ENCODE measurements around the gene SUGCT. TPM values are rescaled to one million over a fixed set of nuclear protein-coding genes. Genes with fewer than 3 reads are reported as not detected.

The SUGCT gene
- total RNA-seq, 1 experiment from 2014 or later, result 1.5 TPM

DNA sequence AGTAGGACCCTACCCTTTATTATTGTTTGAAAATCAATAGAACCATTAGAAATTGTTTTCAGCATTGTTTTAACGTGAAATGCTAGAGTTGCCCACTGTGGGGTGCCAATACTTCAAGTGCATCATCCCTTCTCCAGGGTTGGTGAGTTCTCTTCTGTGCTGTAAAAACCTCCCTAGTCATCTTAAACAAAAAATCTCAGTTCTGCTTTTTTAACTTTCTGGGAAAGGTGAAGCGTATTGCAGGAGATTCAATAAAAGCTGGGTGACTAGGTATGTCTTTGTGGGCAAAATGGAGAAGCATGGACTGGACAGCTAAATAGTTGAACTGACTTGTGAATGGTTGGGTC lies 699.1 kb downstream of the SUGCT start:
- CTCF ChIA-PET, result no interaction called here
- POLR2A ChIA-PET (ENCODE audit: low non-redundant PET), result no interaction called here

DNA sequence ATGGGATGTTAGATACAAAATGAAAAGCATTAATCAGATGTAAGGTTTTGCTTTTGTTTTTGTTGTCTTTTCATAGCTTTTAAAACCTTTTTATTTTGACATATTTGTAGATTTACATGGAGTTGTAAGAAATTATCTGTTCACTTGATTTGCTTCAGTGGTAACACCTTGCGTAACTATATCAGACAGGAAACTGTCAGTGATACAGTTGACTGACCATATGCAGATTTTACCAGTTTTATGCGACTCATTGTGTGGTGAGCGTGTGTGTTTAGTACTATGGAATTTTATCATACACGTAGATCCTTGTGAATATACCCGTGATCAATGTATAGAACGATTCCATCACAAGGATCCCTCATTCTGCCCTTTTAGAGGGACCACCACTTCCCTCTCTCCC lies 701.4 kb downstream of the SUGCT start:
- DNase-seq (ENCODE audit: low spot score), result no peak
- Histone ChIP-seq H3K27ac (ENCODE audit: low read depth, low read length, poor library complexity, severe bottlenecking) (no peak overlapping the region), H3K4me3 (ENCODE audit: low read depth, low read length, poor library complexity, severe bottlenecking) (no peak overlapping the region), H3K9me3 (ENCODE audit: low read depth, low read length, poor library complexity, severe bottlenecking) (peaks cover 5% of the 10 kb centered on the region), H3K36me3 (ENCODE audit: insufficient read depth, low read length, poor library complexity, severe bottlenecking) (no peaks in the 10 kb centered on the region), H3K4me1 (ENCODE audit: insufficient read depth, low read length, poor library complexity, severe bottlenecking) (no peaks in the 10 kb centered on the region), H3K27me3 (replicated peaks; ENCODE audit: insufficient read depth, low read depth, low read length, poor library complexity) (no peaks in the 10 kb centered on the region)
- no TSS peak for BruUV-seq (replicated peaks)
- intact Hi-C loops (cut with micrococcal nuclease; ENCODE audit: unreplicated experiment), result no loop called here
- POLR2A ChIA-PET (ENCODE audit: low non-redundant PET), result no interaction called here
- CTCF ChIA-PET, result no interaction called here
- no peak for TF ChIP-seq EZH2 (IDR thresholded peaks at IDR 0.05; ENCODE audit: borderline replicate concordance, low read depth, low read length, poor library complexity, severe bottlenecking)
- TF ChIP-seq, protein P1, sequence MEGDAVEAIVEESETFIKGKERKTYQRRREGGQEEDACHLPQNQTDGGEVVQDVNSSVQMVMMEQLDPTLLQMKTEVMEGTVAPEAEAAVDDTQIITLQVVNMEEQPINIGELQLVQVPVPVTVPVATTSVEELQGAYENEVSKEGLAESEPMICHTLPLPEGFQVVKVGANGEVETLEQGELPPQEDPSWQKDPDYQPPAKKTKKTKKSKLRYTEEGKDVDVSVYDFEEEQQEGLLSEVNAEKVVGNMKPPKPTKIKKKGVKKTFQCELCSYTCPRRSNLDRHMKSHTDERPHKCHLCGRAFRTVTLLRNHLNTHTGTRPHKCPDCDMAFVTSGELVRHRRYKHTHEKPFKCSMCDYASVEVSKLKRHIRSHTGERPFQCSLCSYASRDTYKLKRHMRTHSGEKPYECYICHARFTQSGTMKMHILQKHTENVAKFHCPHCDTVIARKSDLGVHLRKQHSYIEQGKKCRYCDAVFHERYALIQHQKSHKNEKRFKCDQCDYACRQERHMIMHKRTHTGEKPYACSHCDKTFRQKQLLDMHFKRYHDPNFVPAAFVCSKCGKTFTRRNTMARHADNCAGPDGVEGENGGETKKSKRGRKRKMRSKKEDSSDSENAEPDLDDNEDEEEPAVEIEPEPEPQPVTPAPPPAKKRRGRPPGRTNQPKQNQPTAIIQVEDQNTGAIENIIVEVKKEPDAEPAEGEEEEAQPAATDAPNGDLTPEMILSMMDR (conservative IDR thresholded peaks at IDR 0.05; ENCODE audit: low read depth, low read length), result no peak

More for the DNA sequence above, 699.1 kb downstream of the SUGCT start:
- no TSS peak for BruUV-seq (replicated peaks)
- Histone ChIP-seq H3K4me1 (ENCODE audit: insufficient read depth, low read length, poor library complexity, severe bottlenecking) (no peaks in the 10 kb centered on the region), H3K27me3 (replicated peaks; ENCODE audit: insufficient read depth, low read depth, low read length, poor library complexity) (no peaks in the 10 kb centered on the region), H3K36me3 (ENCODE audit: insufficient read depth, low read length, poor library complexity, severe bottlenecking) (no peaks in the 10 kb centered on the region), H3K27ac (ENCODE audit: low read depth, low read length, poor library complexity, severe bottlenecking) (no peak overlapping the region), H3K4me3 (ENCODE audit: low read depth, low read length, poor library complexity, severe bottlenecking) (no peak overlapping the region), H3K9me3 (ENCODE audit: low read depth, low read length, poor library complexity, severe bottlenecking) (no peaks in the 10 kb centered on the region)
- intact Hi-C loops (cut with micrococcal nuclease; ENCODE audit: unreplicated experiment), result no loop called here
- DNase-seq (ENCODE audit: low spot score), result no peak
- TF ChIP-seq, protein P1 (conservative IDR thresholded peaks at IDR 0.05; ENCODE audit: low read depth, low read length), result no peak
- TF ChIP-seq EZH2 (IDR thresholded peaks at IDR 0.05; ENCODE audit: borderline replicate concordance, low read depth, low read length, poor library complexity, severe bottlenecking), result no peak

DNA sequence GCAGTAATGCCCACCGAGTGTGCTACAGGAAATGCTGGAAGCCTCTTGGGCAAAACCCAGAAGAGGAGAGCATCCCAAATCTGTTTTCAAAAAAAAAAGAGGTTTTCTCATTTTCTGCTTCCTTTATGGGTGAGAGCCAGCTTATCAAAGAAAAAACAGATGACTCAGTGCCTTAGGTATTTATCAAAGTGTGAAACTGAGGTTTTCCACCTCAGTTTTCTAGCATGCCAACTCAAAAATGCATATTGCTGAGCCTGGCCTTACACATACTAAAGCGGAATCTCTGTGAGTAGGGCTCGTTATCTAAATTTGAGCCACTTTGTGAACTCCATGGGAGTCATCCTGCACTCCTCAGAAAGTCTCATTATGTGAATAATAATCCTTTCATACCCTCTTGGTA lies 705.1 kb downstream of the SUGCT start:
- Histone ChIP-seq H3K4me1 (ENCODE audit: insufficient read depth, low read length, poor library complexity, severe bottlenecking) (no peaks in the 10 kb centered on the region), H3K36me3 (ENCODE audit: insufficient read depth, low read length, poor library complexity, severe bottlenecking) (no peaks in the 10 kb centered on the region), H3K27ac (ENCODE audit: low read depth, low read length, poor library complexity, severe bottlenecking) (no peak overlapping the region), H3K4me3 (ENCODE audit: low read depth, low read length, poor library complexity, severe bottlenecking) (no peak overlapping the region), H3K9me3 (ENCODE audit: low read depth, low read length, poor library complexity, severe bottlenecking) (peaks cover 5% of the 10 kb centered on the region), H3K27me3 (replicated peaks; ENCODE audit: insufficient read depth, low read depth, low read length, poor library complexity) (no peaks in the 10 kb centered on the region)
- BruUV-seq (replicated peaks), result no TSS peak
- intact Hi-C loops (cut with micrococcal nuclease; ENCODE audit: unreplicated experiment), result no loop called here
- DNase-seq (ENCODE audit: low spot score), result no peak
- POLR2A ChIA-PET (ENCODE audit: low non-redundant PET), result no interaction called here
- CTCF ChIA-PET, result no interaction called here
- no peak for TF ChIP-seq EZH2 (IDR thresholded peaks at IDR 0.05; ENCODE audit: borderline replicate concordance, low read depth, low read length, poor library complexity, severe bottlenecking)
- TF ChIP-seq, protein P1 (conservative IDR thresholded peaks at IDR 0.05; ENCODE audit: low read depth, low read length), result no peak

Data from A673 (cell line).